Measurements from ENCODE around the gene DVL2. TPM values are rescaled to one million over a fixed set of nuclear protein-coding genes. Genes with fewer than 3 reads are reported as not detected.
A peak's percentile ranks its signal among the peaks of the same experiment; 100 is the strongest.

The DVL2 gene
- total RNA-seq, 1 experiment from 2014 or later, result 82.9 TPM

GRCh38 chr17:7261379-7262191 lies 27.3 kb upstream of the DVL2 start:
- peaks cover 8% of the 10 kb centered on the region; the same call in 1 of the 2 replicates for H3K79me2 ChIP-seq (ENCODE audit: insufficient read depth, low read length)
- Mint-ChIP-seq H3K27me3 (ENCODE audit: low read depth) (peaks cover 2% of the 10 kb centered on the region), H3K27ac (peak overlapping the region; percentile 94 to 99 (median 96)), H3K9me3 (peaks cover 0 to 4% of the 10 kb centered on the region in 2 experiments; a peak in 1 of 5 replicates), H3K36me3 (ENCODE audit: insufficient read depth in 1 of 3, low read depth in 3 of 3) (peaks cover 7 to 38% (median 31%) of the 10 kb centered on the region in 3 experiments), H3K4me1 (peaks cover 29 to 44% of the 10 kb centered on the region in 2 experiments), H3K4me3 (peak overlapping the region; percentile 86 to 93)
- peak overlapping the region; percentile 37 for H4K5ac ChIP-seq (ENCODE audit: insufficient read length, low read depth, low read length)
- no peaks in the 10 kb centered on the region for H3K9me3 ChIP-seq (ENCODE audit: control insufficient read depth, low read depth, low read length)
- H2BK120ac ChIP-seq (ENCODE audit: low read depth, low read length, poor library complexity, severe bottlenecking), result peak overlapping the region; percentile 39
- peaks cover 4% of the 10 kb centered on the region; the same call in 1 of the 2 replicates for H3K4me1 ChIP-seq (ENCODE audit: insufficient read depth, low read length)
- H2BK15ac ChIP-seq (ENCODE audit: low read depth, low read length), result no peak overlapping the region
- H3K14ac ChIP-seq (ENCODE audit: insufficient read depth, low read length), result peak overlapping the region; percentile 98
- H2AK5ac ChIP-seq (ENCODE audit: insufficient read length, low read length), result no peak overlapping the region
- no peak overlapping the region for H3K23ac ChIP-seq (ENCODE audit: insufficient read length, low read depth, low read length)
- H3K27ac ChIP-seq (ENCODE audit: insufficient read length, low read depth, low read length), result peak overlapping the region; percentile 55
- DNase-seq, result no peak
- H4K20me1 ChIP-seq (ENCODE audit: control insufficient read depth, insufficient read depth, insufficient read length), result no peaks in the 10 kb centered on the region
- H3K4me2 ChIP-seq (ENCODE audit: insufficient read depth, insufficient read length, low read length), result peak overlapping the region; percentile 76
- H2BK12ac ChIP-seq (ENCODE audit: insufficient read length, low read depth, low read length), result peak overlapping the region; percentile 84
- H3K27me3 ChIP-seq (ENCODE audit: insufficient read depth, low read length), result no peaks in the 10 kb centered on the region
- WGBS (ENCODE audit: extremely low coverage, insufficient read length, low lambda C conversion rate), result no CpG with 5 or more reads among the region's 71 CpGs
- H2BK5ac ChIP-seq (ENCODE audit: insufficient read length, low read length), result peak overlapping the region; percentile 31
- H3K4ac ChIP-seq (ENCODE audit: low read depth, low read length), result peak overlapping the region; percentile 91; the same call in 1 of the 2 replicates
- no peak overlapping the region for H3T11ph ChIP-seq (ENCODE audit: low read length)
- H4K91ac ChIP-seq (ENCODE audit: insufficient read length, low read depth, low read length), result peak overlapping the region; percentile 95
- peaks cover 25% of the 10 kb centered on the region for H3K23me2 ChIP-seq (ENCODE audit: insufficient read length, low read depth, low read length, poor library complexity, severe bottlenecking)
- peak overlapping the region; percentile 95 for H3K9ac ChIP-seq (ENCODE audit: extremely low read depth, insufficient read length, low read length)
- peak overlapping the region; percentile 25 for H4K8ac ChIP-seq (replicated peaks; ENCODE audit: insufficient read length, low read depth, low read length)
- H3K56ac ChIP-seq (ENCODE audit: insufficient read length, low read depth, low read length), result no peak overlapping the region
- H3K79me1 ChIP-seq (ENCODE audit: insufficient read depth, low read depth, low read length, poor library complexity, severe bottlenecking), result no peaks in the 10 kb centered on the region
- H2AFZ ChIP-seq (ENCODE audit: low read length), result no peak overlapping the region
- peak overlapping the region; percentile 98 for H3K18ac ChIP-seq (ENCODE audit: insufficient read length, low read depth, low read length)
- TF ChIP-seq CTCF (conservative IDR thresholded peaks at IDR 0.05), result no peak
- no peak overlapping the region for H2BK20ac ChIP-seq (ENCODE audit: low read depth, low read length, poor library complexity, severe bottlenecking)

Measured in H9 (cell line).